GM13976 (cell line): ENCODE results near the gene OR52N4.

Experiments used
- DNase-seq: peaks from one replicate; pipeline ENCODE4 v3.0.0; 2012; ENCODE audit warnings: low spot score
- in situ Hi-C: fragments of 300-500 bp; cut with MboI; formaldehyde crosslinking; loops from one replicate; pipeline ENCODE4 v1.12.0; 2022; ENCODE audit warnings: low sequenced_read_pairs, mixed read lengths, inconsistent platforms; ENCODE audit not compliant: unreplicated experiment
- TF ChIP-seq, protein P1 (sequence below): IDR thresholded peaks from 2 replicates; pipeline ENCODE4 v1.5.1; 2012; ENCODE audit warnings: borderline replicate concordance, mild to moderate bottlenecking; ENCODE audit not compliant: insufficient read depth; ENCODE audit errors: extremely low read depth, missing control alignments, control extremely low read depth

The OR52N4 gene

DNA sequence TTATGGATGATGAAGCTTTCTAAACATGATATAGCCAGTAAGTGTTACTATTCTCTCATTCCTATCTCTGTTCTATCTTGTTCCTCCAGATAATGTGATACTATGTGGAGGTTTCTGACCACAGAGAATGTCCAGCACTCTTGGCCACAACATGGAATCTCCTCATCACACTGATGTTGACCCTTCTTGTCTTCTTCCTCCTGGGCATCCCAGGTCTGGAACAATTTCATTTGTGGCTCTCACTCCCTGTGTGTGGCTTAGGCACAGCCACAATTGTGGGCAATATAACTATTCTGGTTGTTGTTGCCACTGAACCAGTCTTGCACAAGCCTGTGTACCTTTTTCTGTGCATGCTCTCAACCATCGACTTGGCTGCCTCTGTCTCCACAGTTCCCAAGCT, 27.7 kb upstream of the OR52N4 start:
- no peak for DNase-seq
- in situ Hi-C loops: no loop called here
- TF ChIP-seq, protein P1, sequence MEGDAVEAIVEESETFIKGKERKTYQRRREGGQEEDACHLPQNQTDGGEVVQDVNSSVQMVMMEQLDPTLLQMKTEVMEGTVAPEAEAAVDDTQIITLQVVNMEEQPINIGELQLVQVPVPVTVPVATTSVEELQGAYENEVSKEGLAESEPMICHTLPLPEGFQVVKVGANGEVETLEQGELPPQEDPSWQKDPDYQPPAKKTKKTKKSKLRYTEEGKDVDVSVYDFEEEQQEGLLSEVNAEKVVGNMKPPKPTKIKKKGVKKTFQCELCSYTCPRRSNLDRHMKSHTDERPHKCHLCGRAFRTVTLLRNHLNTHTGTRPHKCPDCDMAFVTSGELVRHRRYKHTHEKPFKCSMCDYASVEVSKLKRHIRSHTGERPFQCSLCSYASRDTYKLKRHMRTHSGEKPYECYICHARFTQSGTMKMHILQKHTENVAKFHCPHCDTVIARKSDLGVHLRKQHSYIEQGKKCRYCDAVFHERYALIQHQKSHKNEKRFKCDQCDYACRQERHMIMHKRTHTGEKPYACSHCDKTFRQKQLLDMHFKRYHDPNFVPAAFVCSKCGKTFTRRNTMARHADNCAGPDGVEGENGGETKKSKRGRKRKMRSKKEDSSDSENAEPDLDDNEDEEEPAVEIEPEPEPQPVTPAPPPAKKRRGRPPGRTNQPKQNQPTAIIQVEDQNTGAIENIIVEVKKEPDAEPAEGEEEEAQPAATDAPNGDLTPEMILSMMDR: no peak

GRCh38 chr11:5727691-5728090, 26.4 kb upstream of the OR52N4 start:
- TF ChIP-seq, protein P1: no peak
- in situ Hi-C loops: no loop called here
- DNase-seq: no peak

DNA sequence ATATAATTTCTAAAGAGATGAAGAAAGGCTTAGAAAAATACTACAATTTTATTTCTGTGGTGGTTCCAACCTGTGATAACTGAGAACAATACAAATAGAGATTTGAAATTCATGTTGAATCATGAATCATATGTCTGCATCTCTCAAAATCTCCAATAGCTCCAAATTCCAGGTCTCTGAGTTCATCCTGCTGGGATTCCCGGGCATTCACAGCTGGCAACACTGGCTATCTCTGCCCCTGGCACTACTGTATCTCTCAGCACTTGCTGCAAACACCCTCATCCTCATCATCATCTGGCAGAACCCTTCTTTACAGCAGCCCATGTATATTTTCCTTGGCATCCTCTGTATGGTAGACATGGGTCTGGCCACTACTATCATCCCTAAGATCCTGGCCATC, 17.6 kb upstream of the OR52N4 start, which contains the start of gene OR56B1:
Gene OR56B1, plus strand, starts transcription at position 53 of the 400 bp plus-strand sequence. Its CDS starts 69 bp downstream, at position 122.
- in situ Hi-C loops: no loop called here
- no peak for DNase-seq
- TF ChIP-seq, protein P1: no peak

- TF ChIP-seq, protein P1: no peak
- no peak for DNase-seq
- in situ Hi-C loops: no loop called here
These were observed 17.0 kb upstream of the OR52N4 start for GRCh38 chr11:5737091-5737490.

GRCh38 chr11:5737670-5738392, 16.2 kb upstream of the OR52N4 start:
- TF ChIP-seq, protein P1: no peak
- in situ Hi-C loops: no loop called here
- no peak for DNase-seq

- TF ChIP-seq, protein P1: no peak
- in situ Hi-C loops: no loop called here
- no peak for DNase-seq
These were observed 15.6 kb upstream of the OR52N4 start for GRCh38 chr11:5738431-5738830.
